Dendritic cell treated with granulocyte-macrophage colony-stimulating factor and Interleukin-4, amounts not matched to agents 40 ng/mL and 50 ng/mL, for 4 days (primary cell): ENCODE measurements around the gene TMEM100.
"Not testable (repeated sequence)": the region's sequence is repeated elsewhere in the genome, so short reads cannot be mapped to it uniquely, and the experiment has no call there.

ENCODE experiments used
- H3K27ac Mint-ChIP-seq: one replicate; pipeline ENCODE4 v1.8.0; 2022; ENCODE audit warnings: mild to moderate bottlenecking, mixed read lengths
- H3K27me3 Mint-ChIP-seq: one replicate; pipeline ENCODE4 v1.8.0; 2022; ENCODE audit warnings: mild to moderate bottlenecking, mixed read lengths
- H3K36me3 Mint-ChIP-seq: one replicate; pipeline ENCODE4 v1.8.0; 2022; ENCODE audit warnings: low read depth, mixed read lengths
- H3K4me1 Mint-ChIP-seq: one replicate; pipeline ENCODE4 v1.8.0; 2022; ENCODE audit warnings: low read depth, mixed read lengths
- H3K4me3 Mint-ChIP-seq: one replicate; pipeline ENCODE4 v1.8.0; 2022; ENCODE audit warnings: mild to moderate bottlenecking, moderate library complexity, mixed read lengths
- H3K9me3 Mint-ChIP-seq: one replicate; pipeline ENCODE4 v1.8.0; 2022; ENCODE audit warnings: mixed read lengths
- intact Hi-C: fragments of 100-400 bp; cut with micrococcal nuclease; formaldehyde crosslinking; loops from one replicate; pipeline ENCODE4 v1.15.0; 2022

The TMEM100 gene

GRCh38 chr17:55676274-55676673 lies 46.4 kb downstream of the TMEM100 start:
- H3K27me3 Mint-ChIP-seq, result no peaks in the 10 kb centered on the region
- peaks cover 43% of the 10 kb centered on the region for H3K4me1 Mint-ChIP-seq
- no peak overlapping the region for H3K27ac Mint-ChIP-seq
- no peak overlapping the region for H3K4me3 Mint-ChIP-seq
- intact Hi-C loops, result no loop called here
- no peaks in the 10 kb centered on the region for H3K36me3 Mint-ChIP-seq
- H3K9me3 Mint-ChIP-seq, result peaks cover 15% of the 10 kb centered on the region

GRCh38 chr17:55673743-55674506 lies 48.7 kb downstream of the TMEM100 start:
- no peaks in the 10 kb centered on the region for H3K36me3 Mint-ChIP-seq
- no peak overlapping the region for H3K27ac Mint-ChIP-seq
- H3K4me3 Mint-ChIP-seq, result no peak overlapping the region
- H3K27me3 Mint-ChIP-seq, result peaks cover 1% of the 10 kb centered on the region
- H3K4me1 Mint-ChIP-seq, result peaks cover 42% of the 10 kb centered on the region
- intact Hi-C loops, result no loop called here
- peaks cover 15% of the 10 kb centered on the region for H3K9me3 Mint-ChIP-seq

- Mint-ChIP-seq H3K4me1 (peaks cover 37% of the 10 kb centered on the region), H3K4me3 (no peak overlapping the region), H3K27ac (no peak overlapping the region), H3K27me3 (peaks cover 1% of the 10 kb centered on the region), H3K9me3 (peaks cover 15% of the 10 kb centered on the region), H3K36me3 (no peaks in the 10 kb centered on the region)
- intact Hi-C loops, result no loop called here
Measured at GRCh38 chr17:55672585-55673501, 49.8 kb downstream of the TMEM100 start.

- peaks cover 15% of the 10 kb centered on the region for H3K9me3 Mint-ChIP-seq
- intact Hi-C loops, H3K27me3 Mint-ChIP-seq, H3K36me3 Mint-ChIP-seq, H3K27ac Mint-ChIP-seq, H3K4me3 Mint-ChIP-seq: not testable (repeated sequence)
- H3K4me1 Mint-ChIP-seq, result peaks cover 46% of the 10 kb centered on the region
Measured at GRCh38 chr17:55672010-55672409, 50.7 kb downstream of the TMEM100 start.
